Activated CD4-positive, alpha-beta T cell treated with anti-CD3 and anti-CD28 coated beads, Interleukin-2, Interleukin-4, amounts not matched to agents 100 ng/mL and 50 ng/mL, durations not matched to agents 16 hours and 8 hours (primary cell): Measurements from ENCODE around the gene ADH4.
"Not testable (repeated sequence)": the region's sequence is repeated elsewhere in the genome, so short reads cannot be mapped to it uniquely, and the experiment has no call there.

Experiments used
- DNase-seq: peaks from one replicate; pipeline ENCODE4 v3.0.0-alpha.2; 2020; ENCODE audit warnings: low spot score

The ADH4 gene

GRCh38 chr4:99144070-99144469 is at the start of gene ADH4:
TSS of gene ADH4 (minus strand) at chr4:99144297. CDS start at chr4:99144222, 75 bp downstream.
- no peak for DNase-seq

- DNase-seq: no peak
Observed at GRCh38 chr4:99190336-99190735, 46.2 kb upstream of the ADH4 start.

- DNase-seq: not testable (repeated sequence)
Observed at GRCh38 chr4:99189900-99190299, 45.8 kb upstream of the ADH4 start.

- DNase-seq: no peak
Observed at GRCh38 chr4:99186029-99186428, 41.9 kb upstream of the ADH4 start.

GRCh38 chr4:99185581-99185980 is 41.5 kb upstream of the ADH4 start:
- DNase-seq: no peak

- no peak for DNase-seq
Observed at GRCh38 chr4:99180382-99181070, 36.4 kb upstream of the ADH4 start.

- DNase-seq: no peak
Observed at GRCh38 chr4:99179626-99180025, 35.5 kb upstream of the ADH4 start.

GRCh38 chr4:99179178-99179577 is 35.1 kb upstream of the ADH4 start:
- no peak for DNase-seq

GRCh38 chr4:99166544-99166943 is 22.4 kb upstream of the ADH4 start:
- no peak for DNase-seq

- DNase-seq: no peak
Observed at GRCh38 chr4:99165978-99166377, 21.9 kb upstream of the ADH4 start.

- DNase-seq: no peak
Observed at GRCh38 chr4:99161373-99162099, 17.4 kb upstream of the ADH4 start.

- no peak for DNase-seq
Observed at GRCh38 chr4:99159699-99160098, 15.6 kb upstream of the ADH4 start.

- no peak for DNase-seq
Observed at GRCh38 chr4:99157478-99157935, 13.4 kb upstream of the ADH4 start.

GRCh38 chr4:99156992-99157391 is 12.9 kb upstream of the ADH4 start:
- no peak for DNase-seq

- DNase-seq: no peak
Observed at GRCh38 chr4:99154658-99155342, 10.7 kb upstream of the ADH4 start.

GRCh38 chr4:99151995-99152394 is 7.9 kb upstream of the ADH4 start:
- no peak for DNase-seq

- no peak for DNase-seq
Observed at GRCh38 chr4:99151452-99151851, 7.4 kb upstream of the ADH4 start.

- DNase-seq: no peak
Observed at GRCh38 chr4:99149426-99150019, 5.4 kb upstream of the ADH4 start.

- no peak for DNase-seq
Observed at GRCh38 chr4:99148550-99148949, 4.5 kb upstream of the ADH4 start.

- no peak for DNase-seq
Observed at GRCh38 chr4:99144587-99144986, 490 bp upstream of the ADH4 start.

- DNase-seq: no peak
Observed at GRCh38 chr4:99136329-99136728, 7.8 kb downstream of the ADH4 start.

GRCh38 chr4:99135541-99136162 is 8.4 kb downstream of the ADH4 start:
- DNase-seq: no peak
